ENCODE measurements around the gene CDC5L.
A peak's percentile ranks its signal among the peaks of the same experiment; 100 is the strongest.

Gene CDC5L

GRCh38 chr6:44442833-44443444 lies 55.4 kb downstream of the CDC5L start:
- TF ChIP-seq REST (IDR thresholded peaks at IDR 0.05; ENCODE audit: insufficient read depth in 1 of 2, low read depth in 2 of 2, low read length in 2 of 2) (no peak), POLR2AphosphoS5 (IDR thresholded peaks at IDR 0.05; ENCODE audit: low read depth, low read length) (no peak), TAF1 (IDR thresholded peaks at IDR 0.05; ENCODE audit: borderline replicate concordance, insufficient read depth, low read length) (no peak), SIN3A (IDR thresholded peaks at IDR 0.05; ENCODE audit: borderline replicate concordance, insufficient read depth, low read length) (no peak), FOXP2 (optimal IDR thresholded peaks at IDR 0.05; ENCODE audit: borderline replicate concordance, extremely low read depth, extremely low read length, insufficient read depth) (no peak)

DNA sequence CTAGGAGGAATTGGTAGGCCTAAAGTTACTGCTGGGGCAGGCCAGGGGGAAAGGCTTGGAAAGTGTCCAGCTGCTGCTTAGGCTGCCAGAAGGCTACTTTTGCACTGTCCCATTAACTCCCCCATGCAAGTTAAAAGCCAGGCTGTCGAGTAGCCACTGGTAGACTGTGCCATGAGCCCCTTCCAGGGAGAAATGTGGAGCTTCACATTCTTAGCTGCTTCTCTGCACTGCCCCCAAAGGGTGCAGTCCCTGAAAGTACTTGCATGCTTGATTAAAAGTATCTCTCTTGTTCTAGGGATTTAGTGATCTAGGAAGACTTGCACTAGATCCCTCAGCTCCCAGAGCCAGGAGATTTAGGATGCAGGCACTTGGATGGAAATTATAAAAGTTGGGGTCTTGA lies 57.3 kb downstream of the CDC5L start:
- TF ChIP-seq TAF1 (IDR thresholded peaks at IDR 0.05; ENCODE audit: borderline replicate concordance, insufficient read depth, low read length): no peak
- no peak for TF ChIP-seq FOXP2 (optimal IDR thresholded peaks at IDR 0.05; ENCODE audit: borderline replicate concordance, extremely low read depth, extremely low read length, insufficient read depth)
- no peak for TF ChIP-seq POLR2AphosphoS5 (IDR thresholded peaks at IDR 0.05; ENCODE audit: low read depth, low read length)
- TF ChIP-seq SIN3A (IDR thresholded peaks at IDR 0.05; ENCODE audit: borderline replicate concordance, insufficient read depth, low read length): no peak
- TF ChIP-seq REST (IDR thresholded peaks at IDR 0.05; ENCODE audit: insufficient read depth in 1 of 2, low read depth in 2 of 2, low read length in 2 of 2): no peak

GRCh38 chr6:44446626-44447300 lies 59.3 kb downstream of the CDC5L start:
- TF ChIP-seq FOXP2 (optimal IDR thresholded peaks at IDR 0.05; ENCODE audit: borderline replicate concordance, extremely low read depth, extremely low read length, insufficient read depth): no peak

DNA sequence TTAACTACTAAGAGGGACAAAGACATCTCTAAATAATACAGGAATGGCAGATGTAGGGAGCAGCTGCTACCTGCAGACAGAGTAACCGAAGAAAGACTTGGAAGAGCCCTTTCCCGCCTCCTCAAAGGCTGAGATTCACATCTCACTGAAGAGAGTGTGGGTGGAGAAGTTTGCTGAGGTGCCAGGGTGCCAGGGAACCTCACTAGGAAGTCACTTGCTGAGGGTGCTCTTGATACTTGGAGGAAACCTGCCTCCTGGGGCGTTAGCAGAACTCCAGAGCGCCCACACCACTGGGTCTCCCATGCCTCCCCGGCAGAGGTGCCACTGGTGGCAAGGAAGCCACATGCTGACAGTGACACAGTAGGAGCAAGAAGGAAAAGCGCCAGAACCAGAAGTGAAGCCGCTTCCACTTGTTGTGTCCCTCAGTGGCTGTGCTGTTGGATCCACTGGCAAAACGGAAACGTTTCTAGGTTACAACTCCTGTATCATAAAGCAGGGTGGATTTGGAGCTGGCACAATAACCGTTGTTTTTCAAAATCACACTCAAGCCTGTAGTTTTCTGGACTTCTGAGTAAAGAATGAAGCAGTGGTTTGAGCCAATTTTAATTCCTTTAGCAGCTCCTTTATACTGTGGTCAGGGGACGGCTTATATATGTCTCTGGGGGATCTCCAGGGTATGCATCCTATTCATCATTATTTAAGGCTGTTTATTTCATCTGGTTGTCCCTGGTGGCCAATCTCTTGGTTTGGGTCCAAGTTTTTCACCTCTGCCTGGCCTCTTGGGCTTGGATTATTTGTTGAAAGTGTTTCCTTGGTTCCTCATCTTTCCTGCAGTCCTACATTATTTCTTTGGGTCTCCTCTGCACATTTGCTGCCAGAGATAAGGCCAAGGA lies 64.5 kb downstream of the CDC5L start:
- TF ChIP-seq FOXP2 (optimal IDR thresholded peaks at IDR 0.05; ENCODE audit: borderline replicate concordance, extremely low read depth, extremely low read length, insufficient read depth) (no peak), REST (IDR thresholded peaks at IDR 0.05; ENCODE audit: insufficient read depth in 1 of 2, low read depth in 2 of 2, low read length in 2 of 2) (no peak), POLR2AphosphoS5 (IDR thresholded peaks at IDR 0.05; ENCODE audit: low read depth, low read length) (no peak; the same call in 1 of the 2 replicates), SIN3A (IDR thresholded peaks at IDR 0.05; ENCODE audit: borderline replicate concordance, insufficient read depth, low read length) (no peak), TAF1 (IDR thresholded peaks at IDR 0.05; ENCODE audit: borderline replicate concordance, insufficient read depth, low read length) (no peak)

GRCh38 chr6:44452725-44453124 lies 65.2 kb downstream of the CDC5L start:
- peak; percentile 33; the same call in 1 of the 2 replicates for TF ChIP-seq TAF1 (IDR thresholded peaks at IDR 0.05; ENCODE audit: borderline replicate concordance, insufficient read depth, low read length)
- TF ChIP-seq SIN3A (IDR thresholded peaks at IDR 0.05; ENCODE audit: borderline replicate concordance, insufficient read depth, low read length): no peak
- peak; percentile 41 for TF ChIP-seq FOXP2 (optimal IDR thresholded peaks at IDR 0.05; ENCODE audit: borderline replicate concordance, extremely low read depth, extremely low read length, insufficient read depth)
- peak in 1 of 2 experiments; percentile 41; a peak in 1 of 4 replicates for TF ChIP-seq REST (IDR thresholded peaks at IDR 0.05; ENCODE audit: insufficient read depth in 1 of 2, low read depth in 2 of 2, low read length in 2 of 2)
